Heart left ventricle (tissue), 16 donors: ENCODE results near the gene THSD4. TPM values are rescaled to one million over a fixed set of nuclear protein-coding genes. Genes with fewer than 3 reads are reported as not detected.

ENCODE experiments used
- ATAC-seq, 4 donors: fragments of 200-7000 bp; cut with Tn5 transposase; one replicate each; pipeline ENCODE4 v1.9.1; 2020 to 2022; ENCODE audit warnings: moderate library complexity in 4 of 4, mild to moderate bottlenecking in 3 of 4, moderate number of reproducible peaks in 1 of 4
- DNase-seq, 5 donors: peaks; one replicate each; pipeline ENCODE4 v3.0.0-alpha.2; 2020
- H3K27ac ChIP-seq, 12 donors: fragments of 200-600 bp; sonication (generic) in 4 of 12; one replicate each; pipeline versions ENCODE4 v1.5.0 to v1.8.0; 2016 to 2022; ENCODE audit warnings: mild to moderate bottlenecking in 2 of 12
- H3K27me3 ChIP-seq, 9 donors: fragments of 200-600 bp; sonication (generic) in 2 of 9; one replicate each; pipeline versions ENCODE4 v1.5.1 to v1.8.0; 2016 to 2022; ENCODE audit warnings: mild to moderate bottlenecking in 3 of 9
- H3K36me3 ChIP-seq, 9 donors: fragments of 200-600 bp; sonication (generic) in 2 of 9; one replicate each; pipeline versions ENCODE4 v1.5.0 to v1.8.0; 2018 to 2022; ENCODE audit warnings: mild to moderate bottlenecking in 2 of 9
- H3K4me1 ChIP-seq, 12 donors: fragments of 200-600 bp; sonication (generic) in 4 of 12; one replicate each; pipeline versions ENCODE4 v1.5.0 to v1.8.0; 2016 to 2022; ENCODE audit warnings: mild to moderate bottlenecking in 3 of 12
- H3K4me3 ChIP-seq, 12 donors: fragments of 200-600 bp; sonication (generic) in 4 of 12; one replicate each; pipeline versions ENCODE4 v1.5.0 to v1.8.0; 2017 to 2022; ENCODE audit warnings: mild to moderate bottlenecking in 9 of 12, moderate library complexity in 4 of 12
- H3K9me3 ChIP-seq, 12 donors: fragments of 200-600 bp; sonication (generic) in 4 of 12; one replicate each; pipeline versions ENCODE4 v1.5.0 to v1.8.0; 2016 to 2022; ENCODE audit warnings: mild to moderate bottlenecking in 1 of 12
- CTCF ChIP-seq, 12 donors: fragments of 200-600 bp; sonication (generic) in 4 of 12; IDR thresholded peaks; one replicate each; pipeline versions ENCODE4 v1.5.0 to v1.8.0; 2018 to 2022; ENCODE audit warnings: antibody characterized with exemption in 12 of 12, mild to moderate bottlenecking in 5 of 12
- POLR2A ChIP-seq, 2 donors: fragments of 450-650 bp; IDR thresholded peaks; one replicate each; pipeline ENCODE4 v1.6.1; 2017; ENCODE audit warnings: antibody characterized with exemption in 2 of 2, mild to moderate bottlenecking in 2 of 2, moderate library complexity in 2 of 2
- WGBS, 4 donors: extraction: QIAGEN DNeasy Blood & Tissue Kit in 2 of 4; methylation state at CpG; one replicate each; pipeline versions ENCODE4 v1.1.5 to v1.1.7; 2013 to 2018; 5-methylcytosine and 5-hydroxymethylcytosine counted together
- intact Hi-C, 10 donors: fragments of 100-400 bp; cut with DNase I; formaldehyde crosslinking; loops; one replicate each; pipeline versions ENCODE4 v1.11.1 to v1.14.2; 2022
- polyA plus RNA-seq, 2 donors: library from polyadenylated mRNA; stranded (reverse); fragments of 200-250 nt; gene quantifications; one replicate each; pipeline ENCODE4 v1.2.3, GENCODE V29; 2013
- total RNA-seq, 9 donors: library from RNA; depleted of rRNA in 2 of 9; stranded (reverse); fragments of >200 nt in 2 of 9; fragmentation: NEBNext Ultra II Directional in 3 of 9; extraction: Animal tissue kit (Norgen Biotek cat#: 25700) in 3 of 9; gene quantifications; one replicate each; pipeline versions ENCODE4 v1.1.0 to v1.2.4, GENCODE V29; 2016 to 2023
- donor health status: ischemic (EF 13 %, LVEDD 7.1; RV severe dilation, severe dysfunction).
- donor health status: healthy with polysubstance abuse.
- donor health status: DM: no; HTN: yes; CAD: no.
- donor health status: DM: no; HTN: no; CAD: no.
- donor health status: ischemic (EF 25% LVEDD 6.9; RV normal size, moderate dysfunction).
- donor health status: ischemic (EF 25% LVEDD 5.7; RV mildly dilated, moderate dysfunction).
- donor health status: healthy.
- donor health status: DM: yes; HTN: yes; CAD: no.
- donor health status: ischemic (EF 35%, LVEDD 5.7; RV mildly dilated, moderate dysfunction).
- donor health status: nonischemic (EF 11% LVEDD 7.7; RV severe dilation, severe dysfunction).
- donor health status: DM: yes; HTN: yes; CAD: no.
- donor health status: PGD.
- donor health status: ischemic (EF 29% LVEDD 5.4; RV normal size, mild dysfunction).
- donor health status: nonischemic (EF 23%, LVEDD 6.1; RV moderate dilation, normal function).

The THSD4 gene
- total and polyA plus RNA-seq, 11 donors: 32.6 to 206 (median 93.2) TPM

- intact Hi-C loops: no loop called here
- 86 to 93% (median 92%) methylated on average over 5 of the region's 5 CpGs for WGBS, 4 donors
- Histone ChIP-seq H3K27ac (no peak overlapping the region), H3K9me3 (peaks cover 0 to 51% (median 29%) of the 10 kb centered on the region in 12 donors), H3K27me3 (no peaks in the 10 kb centered on the region), H3K4me1 (no peaks in the 10 kb centered on the region), H3K4me3 (no peak overlapping the region), H3K36me3 (peaks cover 0 to 45% (median 27%) of the 10 kb centered on the region in 9 donors)
- ATAC-seq: no peak
- TF ChIP-seq POLR2A (IDR thresholded peaks at IDR 0.05): no peak
- no peak for DNase-seq
These were observed 706.4 kb downstream of the THSD4 start for GRCh38 chr15:71821547-71822129.

DNA sequence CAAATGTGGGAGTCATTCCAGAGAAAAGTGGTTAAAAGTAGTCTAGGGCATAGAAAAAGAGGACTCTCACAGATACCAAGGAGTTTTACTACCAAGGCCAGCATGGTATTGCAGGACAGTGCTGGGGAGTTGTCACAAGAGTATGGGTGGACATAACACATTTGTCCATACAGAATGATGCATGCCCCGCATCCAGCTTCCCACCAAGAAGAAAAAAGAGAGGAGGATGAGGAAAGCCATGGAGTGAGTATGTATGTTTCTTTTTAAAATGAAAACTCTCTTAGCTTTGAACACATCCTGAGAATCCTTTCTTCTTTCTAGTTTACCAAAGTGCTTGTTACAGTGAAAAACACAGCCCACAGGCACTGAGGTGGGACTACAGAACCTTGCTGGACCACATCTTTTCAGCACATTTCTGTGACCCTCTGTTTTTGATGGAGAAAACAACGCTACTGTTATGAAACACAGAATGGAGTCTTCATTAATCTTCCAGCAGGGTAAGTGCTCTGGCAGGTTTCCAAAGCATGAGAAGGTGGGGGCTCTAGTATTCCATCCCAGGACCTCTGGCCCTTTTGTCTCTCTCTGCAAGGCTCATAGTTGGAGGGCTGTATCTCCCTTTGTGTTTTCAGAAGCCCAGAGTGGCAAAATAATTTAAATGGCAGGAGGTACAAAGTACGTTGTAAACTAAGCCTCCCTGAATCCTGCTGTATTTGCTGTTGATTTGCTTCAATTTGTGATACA lies 707.8 kb downstream of the THSD4 start:
- Histone ChIP-seq H3K36me3 (peaks cover 0 to 59% (median 41%) of the 10 kb centered on the region in 9 donors), H3K27me3 (no peaks in the 10 kb centered on the region), H3K9me3 (peaks cover 0 to 51% (median 29%) of the 10 kb centered on the region in 12 donors), H3K4me1 (no peaks in the 10 kb centered on the region), H3K4me3 (no peak overlapping the region), H3K27ac (no peak overlapping the region)
- 94 to 97% (median 95%) methylated on average over 3 of the region's 3 CpGs for WGBS, 4 donors
- ATAC-seq (no peak), DNase-seq (no peak)
- intact Hi-C loops: no loop called here
- TF ChIP-seq CTCF (IDR thresholded peaks at IDR 0.05) (no peak), POLR2A (IDR thresholded peaks at IDR 0.05) (no peak)

GRCh38 chr15:71823801-71824200 lies 708.5 kb downstream of the THSD4 start:
- peaks cover 0 to 65% (median 48%) of the 10 kb centered on the region in 9 donors for H3K36me3 ChIP-seq

GRCh38 chr15:71825021-71825730 lies 709.9 kb downstream of the THSD4 start:
- WGBS, 4 donors: 90 to 95% (median 93%) methylated on average over 4 of the region's 4 CpGs
- intact Hi-C loops: no loop called here
- peaks cover 0 to 79% (median 59%) of the 10 kb centered on the region in 9 donors for H3K36me3 ChIP-seq

More at GRCh38 chr15:71823801-71824200, 708.5 kb downstream of the THSD4 start:
- no peak for ATAC-seq
- no peaks in the 10 kb centered on the region for H3K27me3 ChIP-seq
- H3K9me3 ChIP-seq: peaks cover 0 to 48% (median 29%) of the 10 kb centered on the region in 12 donors
- 81 to 88% (median 84%) methylated on average over 3 of the region's 3 CpGs for WGBS, 4 donors
- TF ChIP-seq CTCF (IDR thresholded peaks at IDR 0.05) (no peak), POLR2A (IDR thresholded peaks at IDR 0.05) (no peak)
- no peak overlapping the region for H3K4me3 ChIP-seq
- H3K27ac ChIP-seq: no peak overlapping the region
- intact Hi-C loops: no loop called here
- no peak for DNase-seq
- H3K4me1 ChIP-seq: no peaks in the 10 kb centered on the region

More at GRCh38 chr15:71825021-71825730, 709.9 kb downstream of the THSD4 start:
- no peaks in the 10 kb centered on the region for H3K27me3 ChIP-seq
- DNase-seq (no peak), ATAC-seq (no peak)
- no peak for TF ChIP-seq POLR2A (IDR thresholded peaks at IDR 0.05)
- no peak for TF ChIP-seq CTCF (IDR thresholded peaks at IDR 0.05)
- peaks cover 0 to 37% (median 26%) of the 10 kb centered on the region in 12 donors for H3K9me3 ChIP-seq
- H3K4me1 ChIP-seq: no peaks in the 10 kb centered on the region
- no peak overlapping the region for H3K27ac ChIP-seq
- no peak overlapping the region for H3K4me3 ChIP-seq
